Nephron progenitor cell (in vitro differentiated cells): Measurements from ENCODE around the gene SELENOS.

Source experiments
- DNase-seq: peaks from one replicate; pipeline ENCODE4 v3.0.0; 2021
- H3K27ac Mint-ChIP-seq: 2 replicates; pipeline ENCODE4 v1.8.0; 2021; ENCODE audit warnings: mild to moderate bottlenecking, moderate library complexity, mixed read lengths
- H3K27me3 Mint-ChIP-seq: 2 replicates; pipeline ENCODE4 v1.8.0; 2021; ENCODE audit warnings: mild to moderate bottlenecking, low read depth, mixed read lengths; ENCODE audit not compliant: poor library complexity
- H3K36me3 Mint-ChIP-seq: 2 replicates; pipeline ENCODE4 v1.8.0; 2021; ENCODE audit warnings: low read depth, mixed read lengths
- H3K4me1 Mint-ChIP-seq: 2 replicates; pipeline ENCODE4 v1.8.0; 2021; ENCODE audit warnings: mixed read lengths
- H3K4me3 Mint-ChIP-seq: 2 replicates; pipeline ENCODE4 v1.8.0; 2021; ENCODE audit warnings: mild to moderate bottlenecking, moderate library complexity, mixed read lengths
- H3K9me3 Mint-ChIP-seq: 2 replicates; pipeline ENCODE4 v1.8.0; 2021; ENCODE audit warnings: mild to moderate bottlenecking, moderate library complexity, mixed read lengths
- TF ChIP-seq, protein P1 (sequence below): fragments of 200-600 bp; sonication (generic); IDR thresholded peaks from 2 replicates; pipeline ENCODE4 v1.5.0; 2021; ENCODE audit warnings: antibody characterized with exemption

Gene SELENOS

DNA sequence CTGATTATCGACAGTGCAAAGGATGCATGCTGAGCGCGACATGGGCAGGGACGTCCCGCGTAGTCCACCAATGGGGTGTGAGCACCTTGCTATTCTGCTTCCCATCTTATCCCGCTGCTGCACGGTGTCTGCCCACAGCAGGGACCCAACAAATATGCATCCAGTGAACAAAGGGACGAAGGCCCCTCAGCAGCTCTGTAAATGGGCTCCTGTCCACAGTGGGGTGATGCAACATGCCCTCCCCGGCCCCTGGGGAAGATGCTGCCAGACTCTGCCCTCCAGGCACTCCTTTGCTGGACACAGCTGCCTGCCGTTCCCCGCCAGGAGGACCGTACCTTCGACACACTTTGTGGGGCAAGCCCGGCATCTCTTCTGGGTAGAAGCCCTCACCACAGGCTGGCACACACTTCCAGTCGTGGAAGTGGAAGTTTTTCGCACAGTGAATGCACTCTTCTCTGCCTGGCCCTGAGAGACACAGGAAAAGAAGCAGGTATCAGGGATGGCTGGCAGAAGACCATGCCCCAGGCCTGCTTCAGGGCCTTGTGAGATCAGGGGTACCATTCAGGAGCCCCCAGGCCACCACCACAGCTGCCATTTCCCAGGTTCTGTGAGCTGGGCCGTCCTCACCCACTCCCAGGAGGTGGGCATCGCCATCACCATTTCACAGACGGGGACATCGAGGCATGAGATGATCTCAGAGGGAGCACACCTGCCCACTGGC lies 35.9 kb upstream of the SELENOS start:
- no peak for DNase-seq
- TF ChIP-seq, protein P1, sequence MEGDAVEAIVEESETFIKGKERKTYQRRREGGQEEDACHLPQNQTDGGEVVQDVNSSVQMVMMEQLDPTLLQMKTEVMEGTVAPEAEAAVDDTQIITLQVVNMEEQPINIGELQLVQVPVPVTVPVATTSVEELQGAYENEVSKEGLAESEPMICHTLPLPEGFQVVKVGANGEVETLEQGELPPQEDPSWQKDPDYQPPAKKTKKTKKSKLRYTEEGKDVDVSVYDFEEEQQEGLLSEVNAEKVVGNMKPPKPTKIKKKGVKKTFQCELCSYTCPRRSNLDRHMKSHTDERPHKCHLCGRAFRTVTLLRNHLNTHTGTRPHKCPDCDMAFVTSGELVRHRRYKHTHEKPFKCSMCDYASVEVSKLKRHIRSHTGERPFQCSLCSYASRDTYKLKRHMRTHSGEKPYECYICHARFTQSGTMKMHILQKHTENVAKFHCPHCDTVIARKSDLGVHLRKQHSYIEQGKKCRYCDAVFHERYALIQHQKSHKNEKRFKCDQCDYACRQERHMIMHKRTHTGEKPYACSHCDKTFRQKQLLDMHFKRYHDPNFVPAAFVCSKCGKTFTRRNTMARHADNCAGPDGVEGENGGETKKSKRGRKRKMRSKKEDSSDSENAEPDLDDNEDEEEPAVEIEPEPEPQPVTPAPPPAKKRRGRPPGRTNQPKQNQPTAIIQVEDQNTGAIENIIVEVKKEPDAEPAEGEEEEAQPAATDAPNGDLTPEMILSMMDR, result no peak
- no peaks in the 10 kb centered on the region for H3K36me3 Mint-ChIP-seq
- H3K27ac Mint-ChIP-seq, result no peak overlapping the region
- no peaks in the 10 kb centered on the region for H3K9me3 Mint-ChIP-seq
- no peaks in the 10 kb centered on the region for H3K4me1 Mint-ChIP-seq
- H3K27me3 Mint-ChIP-seq, result peaks cover 16% of the 10 kb centered on the region
- no peak overlapping the region for H3K4me3 Mint-ChIP-seq

DNA sequence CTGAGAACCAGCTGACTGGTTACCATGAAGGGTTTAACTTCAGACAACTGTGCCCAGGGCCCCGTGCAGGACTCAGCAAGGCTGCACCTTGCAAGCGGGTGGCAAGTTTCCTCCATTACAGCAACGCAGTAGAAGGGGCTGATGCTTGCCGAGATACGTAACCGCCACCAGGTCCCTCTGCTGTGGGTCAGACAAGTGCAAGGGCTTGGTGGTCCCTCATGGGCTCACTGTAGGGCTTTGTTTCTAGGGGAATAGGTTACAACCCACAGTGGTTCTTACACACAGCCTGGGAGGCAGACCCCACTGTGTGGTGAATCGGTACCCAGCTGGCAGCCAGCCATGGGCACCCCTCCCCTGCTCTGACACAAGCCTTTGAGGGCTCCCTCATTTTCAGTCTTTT lies 33.2 kb upstream of the SELENOS start:
- Mint-ChIP-seq H3K4me1 (no peaks in the 10 kb centered on the region), H3K9me3 (no peaks in the 10 kb centered on the region), H3K36me3 (no peaks in the 10 kb centered on the region), H3K27me3 (peaks cover 8% of the 10 kb centered on the region), H3K4me3 (no peak overlapping the region), H3K27ac (no peak overlapping the region)
- no peak for DNase-seq
- TF ChIP-seq, protein P1, result no peak

DNA sequence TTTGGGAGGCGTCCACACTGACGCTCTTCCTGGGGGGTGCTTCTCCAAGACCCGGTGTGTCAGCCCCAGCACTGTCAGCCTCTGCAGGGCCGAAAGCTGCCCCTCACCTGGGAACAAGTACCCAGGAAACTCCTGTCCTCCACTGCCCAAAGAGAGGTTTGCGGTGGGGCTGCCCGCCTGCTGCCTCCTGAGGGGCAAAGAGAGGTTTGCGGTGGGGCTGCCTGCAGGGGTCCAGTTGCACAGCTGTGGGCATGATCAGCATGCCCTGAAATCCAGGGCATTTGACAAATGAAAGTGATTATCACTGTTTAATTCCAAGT lies 32.8 kb upstream of the SELENOS start:
- no peak overlapping the region for H3K4me3 Mint-ChIP-seq
- H3K9me3 Mint-ChIP-seq, result no peaks in the 10 kb centered on the region
- no peaks in the 10 kb centered on the region for H3K4me1 Mint-ChIP-seq
- peaks cover 8% of the 10 kb centered on the region for H3K27me3 Mint-ChIP-seq
- H3K27ac Mint-ChIP-seq, result no peak overlapping the region
- TF ChIP-seq, protein P1, result no peak
- H3K36me3 Mint-ChIP-seq, result no peaks in the 10 kb centered on the region
- no peak for DNase-seq

DNA sequence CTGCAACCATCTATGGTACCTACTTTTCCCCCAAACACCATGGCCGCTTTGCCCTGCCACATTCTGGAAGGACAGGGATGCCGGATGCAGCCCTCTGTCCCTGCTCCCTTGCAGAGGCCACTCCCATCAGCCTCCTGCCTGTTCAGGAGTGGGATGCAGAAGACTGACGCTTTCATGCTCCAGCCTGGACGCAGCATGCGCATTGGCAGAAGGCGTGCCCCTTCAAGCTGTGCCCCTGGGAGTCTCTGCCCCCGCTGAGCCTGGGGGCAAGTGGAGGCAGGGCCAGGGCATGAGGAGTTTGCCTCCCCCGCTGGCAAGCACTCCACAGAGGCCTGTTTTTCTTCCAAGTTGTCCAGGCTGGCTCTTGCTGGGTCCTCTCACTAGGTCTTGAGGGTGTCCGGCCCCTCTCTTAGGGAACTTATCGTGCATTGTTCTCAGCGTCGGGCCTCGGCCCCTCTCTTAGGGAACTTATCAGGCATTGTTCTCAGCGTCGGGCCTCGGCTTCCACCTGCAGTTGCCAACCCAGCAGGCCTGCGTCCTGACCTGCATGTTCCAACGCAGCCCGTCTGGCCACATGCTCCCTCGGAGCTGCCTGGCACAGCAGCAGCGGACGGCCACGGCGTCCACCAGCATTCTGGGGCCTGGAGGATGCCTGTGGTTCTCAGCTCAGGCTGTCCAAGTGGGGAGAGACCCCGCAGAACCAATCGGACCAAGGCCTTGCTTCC lies 32.3 kb upstream of the SELENOS start:
- peaks cover 8% of the 10 kb centered on the region for H3K27me3 Mint-ChIP-seq
- H3K4me1 Mint-ChIP-seq, result peaks cover 3% of the 10 kb centered on the region
- no peaks in the 10 kb centered on the region for H3K36me3 Mint-ChIP-seq
- no peak overlapping the region for H3K4me3 Mint-ChIP-seq
- no peaks in the 10 kb centered on the region for H3K9me3 Mint-ChIP-seq
- TF ChIP-seq, protein P1, result no peak
- H3K27ac Mint-ChIP-seq, result no peak overlapping the region
- no peak for DNase-seq

DNA sequence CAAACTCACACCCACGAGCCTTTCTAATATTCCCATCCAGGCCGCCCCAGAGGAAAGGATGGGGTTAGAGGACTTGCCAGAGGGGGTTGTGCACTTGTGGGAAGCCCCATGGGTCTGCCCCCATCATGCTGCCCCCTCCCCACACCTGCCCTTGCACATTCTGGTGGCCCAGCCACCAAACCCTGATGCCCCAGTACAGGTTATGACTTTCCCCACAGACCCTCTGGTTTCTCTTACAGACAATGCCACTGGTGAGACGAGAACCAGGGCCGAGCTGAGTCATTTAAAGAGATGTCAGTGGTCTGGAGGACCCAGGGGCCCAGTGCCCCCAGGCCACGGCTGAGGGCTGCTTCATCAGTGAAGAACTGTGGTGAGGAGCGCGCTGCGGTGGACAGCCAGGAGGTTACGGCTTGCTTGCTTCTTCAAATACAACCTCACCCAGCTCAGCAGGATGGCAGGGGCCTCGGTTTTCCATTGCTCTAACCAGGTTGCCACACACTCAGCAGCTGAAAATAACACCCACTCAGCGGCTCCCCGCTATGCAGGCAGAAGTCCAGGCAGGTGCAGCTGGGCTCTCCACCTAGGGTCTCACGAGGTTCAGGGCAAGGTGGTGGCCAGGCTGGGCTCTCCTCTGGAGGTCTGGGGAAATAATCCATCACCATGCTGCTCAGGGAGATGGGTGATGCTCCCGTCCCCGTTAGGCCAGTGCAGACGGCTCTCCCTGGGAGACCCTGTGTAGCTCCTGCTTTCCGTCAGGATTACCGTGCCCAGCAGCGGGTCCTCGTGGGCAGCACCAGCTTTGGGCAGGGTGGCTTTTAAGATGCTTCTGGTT lies 31.5 kb upstream of the SELENOS start:
- H3K9me3 Mint-ChIP-seq, result no peaks in the 10 kb centered on the region
- no peak overlapping the region for H3K27ac Mint-ChIP-seq
- H3K4me1 Mint-ChIP-seq, result peaks cover 6% of the 10 kb centered on the region
- DNase-seq, result no peak
- H3K36me3 Mint-ChIP-seq, result no peaks in the 10 kb centered on the region
- peaks cover 8% of the 10 kb centered on the region for H3K27me3 Mint-ChIP-seq
- no peak overlapping the region for H3K4me3 Mint-ChIP-seq
- TF ChIP-seq, protein P1, result no peak
